SKM-1 treated with dmso at 0.1 percent for 144 hours (cell line): Measurements from ENCODE around the gene DGKH.
"Not testable (repeated sequence)": the region's sequence is repeated elsewhere in the genome, so short reads cannot be mapped to it uniquely, and the experiment has no call there.

ENCODE experiments used
- DNase-seq: peaks from one replicate; lab custom pipeline; 2025; ENCODE audit not compliant: unreplicated experiment; lab: John Stamatoyannopoulos, UW

The DGKH gene

GRCh38 chr13:42109957-42110356 lies 61.5 kb downstream of the DGKH start:
- DNase-seq, result no peak

GRCh38 chr13:42110410-42111155 lies 62.1 kb downstream of the DGKH start:
- peak; percentile 48 for DNase-seq

- DNase-seq, result no peak
These were observed 64.4 kb downstream of the DGKH start for GRCh38 chr13:42112864-42113263.

DNA sequence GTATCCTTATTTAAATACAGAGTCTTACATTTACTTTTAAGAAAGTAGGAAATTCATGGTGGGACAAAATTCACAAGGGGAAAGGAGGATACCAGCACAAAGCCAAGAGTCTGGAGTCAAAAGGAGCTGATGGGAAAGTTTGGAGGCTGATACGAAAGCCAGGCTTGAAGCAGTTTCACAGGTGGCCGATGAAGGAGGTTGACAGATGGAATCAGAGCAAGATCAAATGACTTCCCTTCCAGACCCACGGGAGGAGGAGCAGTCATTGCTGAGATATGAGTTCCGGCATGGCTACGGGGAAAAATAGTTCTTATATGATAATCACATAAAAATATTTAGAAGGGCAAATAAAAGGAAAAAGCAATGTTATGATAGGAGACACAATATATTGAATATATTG lies 65.0 kb downstream of the DGKH start:
- no peak for DNase-seq

DNA sequence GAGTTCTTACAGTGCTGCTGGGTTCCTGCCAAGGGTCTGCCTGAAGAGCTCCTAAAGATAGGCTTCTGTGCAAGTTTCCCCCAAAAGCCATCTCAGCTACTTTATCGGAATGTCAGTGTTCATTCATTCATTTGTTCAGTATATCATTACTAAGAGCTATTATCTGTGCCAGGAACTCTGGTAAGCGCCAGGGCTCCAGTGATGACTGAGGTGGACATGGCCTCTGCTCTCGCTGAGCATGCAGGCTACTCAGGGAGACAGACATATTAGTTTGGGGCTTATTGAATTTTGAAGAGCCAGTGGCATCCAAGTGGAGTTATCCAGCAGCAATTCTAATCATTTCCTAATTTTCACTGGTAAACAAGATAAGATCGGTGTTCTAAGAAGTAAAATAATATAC lies 65.8 kb downstream of the DGKH start:
- DNase-seq, result no peak

GRCh38 chr13:42114912-42115311 lies 66.5 kb downstream of the DGKH start:
- no peak for DNase-seq

- no peak for DNase-seq
These were observed 67.8 kb downstream of the DGKH start for GRCh38 chr13:42116225-42116624.

DNA sequence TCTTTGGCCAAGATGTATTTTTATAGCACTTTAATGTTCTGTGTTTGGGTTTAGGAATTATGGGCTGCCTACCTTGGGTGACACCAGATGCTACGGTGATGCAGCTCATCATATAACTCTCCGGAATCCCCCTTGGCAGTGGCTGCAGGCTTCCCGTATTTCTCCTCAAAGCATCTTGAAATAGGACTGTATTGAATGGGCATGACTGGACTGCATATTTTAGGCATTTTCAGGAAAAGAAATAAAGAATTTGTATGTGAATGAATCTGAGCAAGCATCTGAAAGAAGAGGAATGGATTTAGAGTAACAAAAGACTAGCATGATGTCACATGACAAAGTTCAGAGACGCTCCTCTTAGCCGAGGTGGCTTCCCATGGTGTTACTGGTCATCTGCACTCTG lies 70.6 kb downstream of the DGKH start:
- no peak for DNase-seq

GRCh38 chr13:42119875-42120274 lies 71.4 kb downstream of the DGKH start:
- no peak for DNase-seq

DNA sequence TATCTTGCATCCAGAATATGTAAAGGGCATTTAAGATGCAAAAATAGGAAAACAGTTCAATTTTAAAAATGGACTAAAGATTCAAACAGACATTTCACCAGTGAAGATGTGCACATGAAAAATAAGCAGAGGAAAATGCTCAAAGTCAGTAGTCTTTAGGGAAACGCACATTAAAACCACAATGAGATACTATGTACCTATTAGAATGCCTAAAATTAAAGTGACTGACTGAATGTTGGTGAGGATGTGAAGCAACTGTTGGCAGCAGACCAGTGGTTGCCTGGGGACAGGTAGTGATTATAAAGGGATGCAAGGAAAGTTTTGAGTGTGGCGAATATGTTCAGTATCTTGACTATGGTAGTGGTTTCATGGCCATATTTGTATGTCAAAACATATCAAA lies 75.2 kb downstream of the DGKH start:
- DNase-seq, result no peak

DNA sequence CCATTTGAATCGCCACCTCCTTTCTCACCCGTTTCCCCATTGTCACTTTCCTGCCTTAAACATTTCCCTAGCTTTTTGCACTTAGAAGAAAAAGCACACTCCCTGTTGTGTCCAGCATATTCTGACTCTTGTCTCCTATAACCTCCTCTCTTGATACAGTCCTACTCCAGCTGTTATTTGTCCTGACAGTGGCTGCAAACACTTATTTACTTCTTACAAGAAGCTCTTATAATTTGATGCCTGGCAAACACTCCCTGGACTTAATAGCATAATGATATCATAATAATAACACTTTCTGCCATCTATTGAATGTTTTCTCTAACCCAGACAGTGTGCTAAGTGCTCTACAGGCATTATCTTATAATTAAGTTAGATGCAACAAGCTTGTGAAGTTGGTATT lies 76.6 kb downstream of the DGKH start:
- DNase-seq, result no peak

- DNase-seq, result no peak
These were observed 78.6 kb downstream of the DGKH start for GRCh38 chr13:42127047-42127446.

GRCh38 chr13:42129033-42129432 lies 80.6 kb downstream of the DGKH start:
- no peak for DNase-seq

GRCh38 chr13:42136518-42136917 lies 88.1 kb downstream of the DGKH start:
- DNase-seq, result no peak

DNA sequence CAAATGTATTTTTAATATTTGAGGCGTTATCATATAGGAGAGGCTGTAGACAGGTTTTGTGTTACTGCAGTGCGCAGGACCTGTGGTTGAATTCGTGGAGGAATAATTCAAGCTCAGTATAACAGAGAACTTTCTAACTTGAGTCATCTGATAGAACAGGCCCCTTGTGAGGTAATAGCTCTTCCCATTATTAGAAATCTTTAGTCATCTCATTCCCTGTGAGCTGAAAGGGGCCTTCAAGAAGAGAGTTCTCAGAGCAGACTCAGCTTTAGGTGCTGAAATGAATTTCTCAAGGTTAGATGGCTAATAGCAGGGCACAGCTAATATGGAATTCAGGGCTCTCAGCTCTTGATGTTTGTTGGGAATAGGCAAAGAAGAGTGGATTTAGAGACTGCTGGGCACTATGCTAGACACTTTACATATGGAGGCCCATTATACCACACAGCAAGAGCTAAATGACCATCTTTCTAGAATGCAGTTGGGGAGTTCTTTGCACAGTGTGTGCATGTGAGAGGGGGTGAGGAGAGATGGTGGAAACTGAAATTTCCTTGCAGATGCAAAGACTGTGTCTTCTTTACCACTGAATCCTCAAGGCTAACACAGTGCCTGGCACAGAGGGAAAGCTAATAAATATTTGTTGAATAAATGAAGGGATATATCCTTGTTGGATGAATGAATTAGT lies 89.5 kb downstream of the DGKH start:
- DNase-seq, result no peak

- DNase-seq, result no peak
These were observed 92.0 kb downstream of the DGKH start for GRCh38 chr13:42140494-42140893.

DNA sequence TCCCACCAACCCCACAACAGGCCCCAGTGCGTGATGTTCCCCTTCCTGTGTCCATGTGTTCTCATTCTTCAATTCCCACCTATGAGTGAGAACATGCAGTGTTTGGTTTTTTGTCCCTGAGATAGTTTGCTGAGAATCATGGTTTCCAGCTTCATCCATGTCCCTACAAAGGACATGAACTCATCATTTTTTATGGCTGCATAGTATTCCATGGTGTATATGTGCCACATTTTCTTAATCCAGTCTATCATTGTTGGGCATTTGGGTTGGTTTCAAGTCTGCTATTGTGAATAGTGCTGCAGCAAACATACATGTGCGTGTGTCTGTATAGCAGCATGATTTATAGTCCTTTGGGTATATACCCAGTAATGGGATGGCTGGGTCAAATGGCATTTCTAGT lies 92.6 kb downstream of the DGKH start:
- not testable (repeated sequence) for DNase-seq

DNA sequence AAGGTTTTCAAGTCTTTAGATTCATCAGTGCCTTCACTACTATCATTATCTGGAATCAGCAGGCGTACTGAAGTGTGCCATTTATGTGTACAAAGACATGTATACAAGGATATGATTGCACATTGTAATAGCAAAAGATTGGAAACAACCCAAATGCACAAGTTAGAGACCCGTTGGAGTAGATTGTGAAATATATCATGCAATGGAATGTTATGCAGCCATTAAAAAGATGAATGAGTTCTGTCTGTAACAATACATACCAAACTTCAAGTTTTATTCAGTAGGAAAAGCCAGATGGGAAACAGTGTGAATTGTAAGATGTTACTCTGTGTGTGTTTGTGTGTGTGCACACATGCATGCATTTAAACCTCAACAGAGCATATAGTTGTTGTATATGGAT lies 97.9 kb downstream of the DGKH start:
- no peak for DNase-seq

GRCh38 chr13:42148538-42148937 lies 100.1 kb downstream of the DGKH start:
- DNase-seq, result no peak

- DNase-seq, result no peak
These were observed 100.7 kb downstream of the DGKH start for GRCh38 chr13:42149136-42149535.

GRCh38 chr13:42151781-42152180 lies 103.3 kb downstream of the DGKH start:
- DNase-seq, result no peak

- DNase-seq, result no peak
These were observed 104.0 kb downstream of the DGKH start for GRCh38 chr13:42152495-42152894.
